HepG2 (cell line): Measurements from ENCODE around the gene PLEKHH3. TPM values are rescaled to one million over a fixed set of nuclear protein-coding genes. Genes with fewer than 3 reads are reported as not detected.

Experiments
- ARNT2 ChIP-seq: sonication (generic); formaldehyde crosslinking; IDR thresholded peaks from 2 replicates; pipeline ENCODE4 v1.8.0; 2022; ENCODE audit warnings: mild to moderate bottlenecking, low read depth, missing genetic modification reagents, moderate library complexity
- HDAC6 ChIP-seq: fragments of 200-600 bp; sonication (generic); IDR thresholded peaks from 2 replicates; pipeline ENCODE4 v1.7.0; 2017; ENCODE audit warnings: mild to moderate bottlenecking, antibody characterized with exemption, low read length, low read depth
- IRF2 ChIP-seq: IDR thresholded peaks from 2 replicates; pipeline ENCODE4 v1.6.1; 2018; ENCODE audit warnings: missing genetic modification reagents, missing compliant biosample characterization
- PAX8 ChIP-seq: sonication (generic); formaldehyde crosslinking; IDR thresholded peaks from 2 replicates; pipeline ENCODE4 v1.8.0; 2022; ENCODE audit warnings: mild to moderate bottlenecking, missing genetic modification reagents, borderline replicate concordance
- PRPF4 ChIP-seq: fragments of 200-400 bp; formaldehyde crosslinking; IDR thresholded peaks from 2 replicates; pipeline ENCODE4 v1.6.1; 2016; ENCODE audit warnings: low read length, low read depth; ENCODE audit not compliant: poor library complexity, severe bottlenecking
- STAG1 ChIP-seq: sonication (generic); formaldehyde crosslinking; IDR thresholded peaks from 2 replicates; pipeline ENCODE4 v1.4.0; 2020; ENCODE audit warnings: missing genetic modification reagents
- SUZ12 ChIP-seq: fragments of 150-350 bp; IDR thresholded peaks from 2 replicates; pipeline ENCODE4 v1.6.1; 2014; ENCODE audit warnings: low read depth, low read length
- THYN1 ChIP-seq: sonication (generic); formaldehyde crosslinking; IDR thresholded peaks from 2 replicates; pipeline ENCODE4 v1.8.1; 2023; ENCODE audit warnings: low read depth, mild to moderate bottlenecking, moderate library complexity, missing genetic modification reagents, borderline replicate concordance
- ZFP90 ChIP-seq: sonication (generic); formaldehyde crosslinking; IDR thresholded peaks from 2 replicates; pipeline ENCODE4 v1.8.0; 2022; ENCODE audit warnings: missing genetic modification reagents, mild to moderate bottlenecking, inconsistent platforms, borderline replicate concordance
- ZNF354B ChIP-seq: sonication (generic); formaldehyde crosslinking; IDR thresholded peaks from 2 replicates; pipeline ENCODE4 v1.8.0; 2022; ENCODE audit warnings: mild to moderate bottlenecking, missing genetic modification reagents
- ZNF446 ChIP-seq: sonication (generic); formaldehyde crosslinking; IDR thresholded peaks from 2 replicates; pipeline ENCODE4 v1.5.0; 2020; ENCODE audit warnings: mild to moderate bottlenecking, missing genetic modification reagents
- ZNF713 ChIP-seq: sonication (generic); formaldehyde crosslinking; IDR thresholded peaks from 2 replicates; pipeline ENCODE4 v1.4.0; 2020; ENCODE audit warnings: mild to moderate bottlenecking, missing genetic modification reagents
- ZNF737 ChIP-seq: sonication (generic); formaldehyde crosslinking; IDR thresholded peaks from 2 replicates; pipeline ENCODE4 v1.5.0; 2020; ENCODE audit warnings: missing genetic modification reagents, mild to moderate bottlenecking, borderline replicate concordance
- ZNF781 ChIP-seq: sonication (generic); formaldehyde crosslinking; IDR thresholded peaks from 2 replicates; pipeline ENCODE4 v1.5.1; 2020; ENCODE audit warnings: borderline replicate concordance, mild to moderate bottlenecking, missing genetic modification reagents; ENCODE audit errors: not compliant biosample characterization
- polyA plus RNA-seq, 8 experiments: library from polyadenylated mRNA; depleted of rRNA in 3 of 8; stranded (reverse) in 7 of 8; unstranded in 1 of 8; fragments of >200 nt; fragmentation: Illumina TruSeq in 4 of 8; extraction: Trizol in 4 of 8; gene quantifications; 2 replicates each; pipeline versions ENCODE4 v1.2.1 to v1.2.3, GENCODE V29; 2011 to 2016; ENCODE audit warnings: low read depth in 4 of 8, missing spikeins in 1 of 8, mixed read lengths in 1 of 8; ENCODE audit not compliant: insufficient read depth in 1 of 8
- total RNA-seq, 5 experiments: library from RNA; depleted of rRNA; stranded (reverse); fragments of >200 nt; fragmentation: Illumina TruSeq; extraction: Trizol; gene quantifications; 2 replicates each; pipeline ENCODE4 v1.2.3, GENCODE V29; 2016; ENCODE audit warnings: low read depth in 1 of 5
- TF ChIP-seq, protein P1 (sequence below): sonication (generic); formaldehyde crosslinking; IDR thresholded peaks from 2 replicates; pipeline ENCODE4 v1.5.0; 2020; ENCODE audit warnings: missing genetic modification reagents
- TF ChIP-seq, protein P2 (sequence below): sonication (generic); formaldehyde crosslinking; IDR thresholded peaks from 2 replicates; pipeline ENCODE4 v1.4.0; 2020; ENCODE audit warnings: mild to moderate bottlenecking, missing genetic modification reagents
- TF ChIP-seq, protein P3 (sequence below): sonication (generic); formaldehyde crosslinking; IDR thresholded peaks from 2 replicates; pipeline ENCODE4 v1.4.0; 2020; ENCODE audit warnings: missing genetic modification reagents
- TF ChIP-seq, protein P4 (sequence below): sonication (generic); formaldehyde crosslinking; IDR thresholded peaks from 2 replicates; pipeline ENCODE4 v1.8.0; 2022; ENCODE audit warnings: mild to moderate bottlenecking, missing genetic modification reagents, moderate library complexity

Gene PLEKHH3
- total and polyA plus RNA-seq, 2 of the 13 experiments (the other 11 are each of a cell fraction or from before 2014, with no cell fraction given) = 6.0 to 19.9 TPM

DNA sequence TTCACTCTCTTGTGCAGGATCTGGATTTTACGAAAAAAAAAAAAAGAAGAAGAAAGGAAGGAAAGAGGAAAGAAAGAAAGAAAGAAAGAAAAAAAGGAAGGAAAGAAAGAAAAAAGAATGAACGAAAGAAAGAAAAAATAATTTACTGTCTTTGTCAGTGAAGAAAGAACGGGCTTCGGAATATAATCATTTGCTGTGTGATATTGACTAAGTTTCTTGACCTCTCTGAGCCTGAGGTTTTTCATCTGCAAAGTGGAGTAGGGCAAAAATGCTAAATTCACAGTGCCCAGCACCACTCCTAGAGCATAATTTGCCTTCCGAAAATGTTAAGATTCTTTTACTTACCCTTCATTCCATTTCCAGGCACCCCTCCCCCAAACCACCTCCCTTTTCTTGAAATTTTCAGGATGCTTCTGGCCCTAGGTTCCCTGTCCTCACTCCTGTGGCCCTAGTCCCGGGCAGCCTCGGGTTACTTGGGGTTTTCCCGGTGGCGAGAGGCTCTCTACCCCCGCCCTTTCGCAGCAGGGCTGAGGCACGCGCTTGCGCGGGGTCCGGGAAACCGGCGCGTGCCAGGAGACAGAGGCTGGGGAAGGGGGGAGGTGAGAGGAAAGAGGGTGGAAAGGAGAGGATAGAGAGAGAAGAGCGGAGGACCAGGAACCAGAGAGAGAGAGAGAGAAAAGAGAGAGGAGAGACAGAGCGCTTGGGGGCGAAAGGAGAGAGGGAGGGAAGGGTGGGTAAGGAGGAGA lies 5.4 kb upstream of the PLEKHH3 start, which contains the start of gene CNTNAP1 (continued):
- TF ChIP-seq IRF2 (CRISPR knock-in tag) (no peak; the same call in 1 of the 2 replicates), THYN1 (CRISPR knock-in tag) (no peak), STAG1 (CRISPR knock-in tag) (no peak), ZNF781 (CRISPR knock-in tag) (no peak), PRPF4 (no peak), ZNF713 (no peak), ZNF354B (no peak), ZNF737 (CRISPR knock-in tag) (no peak), ZFP90 (CRISPR knock-in tag) (no peak), ARNT2 (CRISPR knock-in tag) (peak; percentile 37; the same call in 1 of the 2 replicates), ZNF446 (CRISPR knock-in tag) (peak; percentile 80; the same call in 1 of the 2 replicates), SUZ12 (no peak), PAX8 (CRISPR knock-in tag) (no peak), HDAC6 (no peak)
- TF ChIP-seq, protein P1, sequence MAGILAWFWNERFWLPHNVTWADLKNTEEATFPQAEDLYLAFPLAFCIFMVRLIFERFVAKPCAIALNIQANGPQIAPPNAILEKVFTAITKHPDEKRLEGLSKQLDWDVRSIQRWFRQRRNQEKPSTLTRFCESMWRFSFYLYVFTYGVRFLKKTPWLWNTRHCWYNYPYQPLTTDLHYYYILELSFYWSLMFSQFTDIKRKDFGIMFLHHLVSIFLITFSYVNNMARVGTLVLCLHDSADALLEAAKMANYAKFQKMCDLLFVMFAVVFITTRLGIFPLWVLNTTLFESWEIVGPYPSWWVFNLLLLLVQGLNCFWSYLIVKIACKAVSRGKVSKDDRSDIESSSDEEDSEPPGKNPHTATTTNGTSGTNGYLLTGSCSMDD (CRISPR knock-in tag) = no peak
- TF ChIP-seq, protein P2, sequence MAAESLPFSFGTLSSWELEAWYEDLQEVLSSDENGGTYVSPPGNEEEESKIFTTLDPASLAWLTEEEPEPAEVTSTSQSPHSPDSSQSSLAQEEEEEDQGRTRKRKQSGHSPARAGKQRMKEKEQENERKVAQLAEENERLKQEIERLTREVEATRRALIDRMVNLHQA (CRISPR knock-in tag) = no peak
- TF ChIP-seq, protein P3, sequence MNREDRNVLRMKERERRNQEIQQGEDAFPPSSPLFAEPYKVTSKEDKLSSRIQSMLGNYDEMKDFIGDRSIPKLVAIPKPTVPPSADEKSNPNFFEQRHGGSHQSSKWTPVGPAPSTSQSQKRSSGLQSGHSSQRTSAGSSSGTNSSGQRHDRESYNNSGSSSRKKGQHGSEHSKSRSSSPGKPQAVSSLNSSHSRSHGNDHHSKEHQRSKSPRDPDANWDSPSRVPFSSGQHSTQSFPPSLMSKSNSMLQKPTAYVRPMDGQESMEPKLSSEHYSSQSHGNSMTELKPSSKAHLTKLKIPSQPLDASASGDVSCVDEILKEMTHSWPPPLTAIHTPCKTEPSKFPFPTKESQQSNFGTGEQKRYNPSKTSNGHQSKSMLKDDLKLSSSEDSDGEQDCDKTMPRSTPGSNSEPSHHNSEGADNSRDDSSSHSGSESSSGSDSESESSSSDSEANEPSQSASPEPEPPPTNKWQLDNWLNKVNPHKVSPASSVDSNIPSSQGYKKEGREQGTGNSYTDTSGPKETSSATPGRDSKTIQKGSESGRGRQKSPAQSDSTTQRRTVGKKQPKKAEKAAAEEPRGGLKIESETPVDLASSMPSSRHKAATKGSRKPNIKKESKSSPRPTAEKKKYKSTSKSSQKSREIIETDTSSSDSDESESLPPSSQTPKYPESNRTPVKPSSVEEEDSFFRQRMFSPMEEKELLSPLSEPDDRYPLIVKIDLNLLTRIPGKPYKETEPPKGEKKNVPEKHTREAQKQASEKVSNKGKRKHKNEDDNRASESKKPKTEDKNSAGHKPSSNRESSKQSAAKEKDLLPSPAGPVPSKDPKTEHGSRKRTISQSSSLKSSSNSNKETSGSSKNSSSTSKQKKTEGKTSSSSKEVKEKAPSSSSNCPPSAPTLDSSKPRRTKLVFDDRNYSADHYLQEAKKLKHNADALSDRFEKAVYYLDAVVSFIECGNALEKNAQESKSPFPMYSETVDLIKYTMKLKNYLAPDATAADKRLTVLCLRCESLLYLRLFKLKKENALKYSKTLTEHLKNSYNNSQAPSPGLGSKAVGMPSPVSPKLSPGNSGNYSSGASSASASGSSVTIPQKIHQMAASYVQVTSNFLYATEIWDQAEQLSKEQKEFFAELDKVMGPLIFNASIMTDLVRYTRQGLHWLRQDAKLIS (CRISPR knock-in tag) = no peak
- TF ChIP-seq, protein P4, sequence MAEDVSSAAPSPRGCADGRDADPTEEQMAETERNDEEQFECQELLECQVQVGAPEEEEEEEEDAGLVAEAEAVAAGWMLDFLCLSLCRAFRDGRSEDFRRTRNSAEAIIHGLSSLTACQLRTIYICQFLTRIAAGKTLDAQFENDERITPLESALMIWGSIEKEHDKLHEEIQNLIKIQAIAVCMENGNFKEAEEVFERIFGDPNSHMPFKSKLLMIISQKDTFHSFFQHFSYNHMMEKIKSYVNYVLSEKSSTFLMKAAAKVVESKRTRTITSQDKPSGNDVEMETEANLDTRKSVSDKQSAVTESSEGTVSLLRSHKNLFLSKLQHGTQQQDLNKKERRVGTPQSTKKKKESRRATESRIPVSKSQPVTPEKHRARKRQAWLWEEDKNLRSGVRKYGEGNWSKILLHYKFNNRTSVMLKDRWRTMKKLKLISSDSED = no peak
